ENCODE results near the gene PKMYT1.
"Not testable (repeated sequence)": the region's sequence is repeated elsewhere in the genome, so short reads cannot be mapped to it uniquely, and the experiment has no call there.

Gene PKMYT1

DNA sequence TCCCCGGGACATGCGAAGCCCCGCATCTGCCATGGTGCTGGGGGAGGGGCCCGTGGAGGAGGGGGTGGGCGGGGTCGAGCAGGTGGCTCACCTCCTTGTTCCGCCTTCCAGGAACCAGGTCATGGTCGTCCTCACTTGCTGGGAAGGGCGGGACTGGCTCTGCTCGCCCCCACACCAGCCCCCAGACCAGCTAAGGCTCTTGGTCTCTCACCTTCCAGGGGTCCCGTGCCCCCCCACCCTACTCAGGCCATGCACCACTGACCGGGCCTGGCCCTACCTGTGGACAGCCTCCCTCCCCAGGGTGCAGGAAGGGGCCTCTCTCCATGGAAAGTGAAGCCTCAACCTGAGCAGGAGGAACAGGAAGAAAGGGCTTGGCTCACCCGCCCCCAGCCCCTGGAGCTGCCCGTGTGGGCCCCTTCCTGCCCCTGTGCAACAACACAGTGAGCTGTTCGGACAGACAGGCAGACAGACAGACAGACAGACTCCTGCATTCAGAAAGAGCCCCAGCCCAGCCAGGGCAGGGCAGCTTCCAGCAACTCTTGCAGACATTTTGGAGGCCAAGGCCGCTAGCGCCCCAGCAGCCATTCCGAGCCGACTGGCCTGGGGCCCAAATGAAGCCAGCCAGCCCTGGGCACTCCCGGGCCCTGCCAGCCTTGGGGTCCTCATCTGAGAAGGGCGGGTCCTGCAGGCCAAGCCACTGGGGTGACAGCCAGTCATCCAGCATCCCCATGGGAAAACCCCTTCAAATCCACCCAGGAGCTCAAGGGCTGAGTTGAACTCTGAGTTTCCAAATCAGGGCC, 24.3 kb downstream of the PKMYT1 start:
- DNase-seq: no peak

DNA sequence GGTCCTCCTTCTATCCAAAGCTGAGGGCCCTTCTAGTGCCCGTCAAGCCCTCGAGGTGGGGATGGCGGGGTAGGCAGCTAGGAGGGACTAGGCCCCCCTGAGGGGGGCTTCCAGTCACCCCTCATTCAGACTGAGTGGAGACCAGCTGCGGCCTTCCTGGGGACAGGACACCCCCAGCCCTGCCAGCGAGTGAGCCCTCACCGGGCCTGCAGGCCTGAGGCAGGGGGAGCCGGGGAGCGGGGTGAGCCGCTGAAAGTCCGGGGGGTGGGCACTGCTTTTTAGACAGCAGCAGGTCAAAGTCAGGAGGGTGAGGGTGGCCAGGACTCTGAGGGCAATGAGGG, 24.8 kb downstream of the PKMYT1 start:
- DNase-seq: no peak

- no peak for DNase-seq
Observed at GRCh38 chr16:2954656-2955381, 25.4 kb downstream of the PKMYT1 start.

DNA sequence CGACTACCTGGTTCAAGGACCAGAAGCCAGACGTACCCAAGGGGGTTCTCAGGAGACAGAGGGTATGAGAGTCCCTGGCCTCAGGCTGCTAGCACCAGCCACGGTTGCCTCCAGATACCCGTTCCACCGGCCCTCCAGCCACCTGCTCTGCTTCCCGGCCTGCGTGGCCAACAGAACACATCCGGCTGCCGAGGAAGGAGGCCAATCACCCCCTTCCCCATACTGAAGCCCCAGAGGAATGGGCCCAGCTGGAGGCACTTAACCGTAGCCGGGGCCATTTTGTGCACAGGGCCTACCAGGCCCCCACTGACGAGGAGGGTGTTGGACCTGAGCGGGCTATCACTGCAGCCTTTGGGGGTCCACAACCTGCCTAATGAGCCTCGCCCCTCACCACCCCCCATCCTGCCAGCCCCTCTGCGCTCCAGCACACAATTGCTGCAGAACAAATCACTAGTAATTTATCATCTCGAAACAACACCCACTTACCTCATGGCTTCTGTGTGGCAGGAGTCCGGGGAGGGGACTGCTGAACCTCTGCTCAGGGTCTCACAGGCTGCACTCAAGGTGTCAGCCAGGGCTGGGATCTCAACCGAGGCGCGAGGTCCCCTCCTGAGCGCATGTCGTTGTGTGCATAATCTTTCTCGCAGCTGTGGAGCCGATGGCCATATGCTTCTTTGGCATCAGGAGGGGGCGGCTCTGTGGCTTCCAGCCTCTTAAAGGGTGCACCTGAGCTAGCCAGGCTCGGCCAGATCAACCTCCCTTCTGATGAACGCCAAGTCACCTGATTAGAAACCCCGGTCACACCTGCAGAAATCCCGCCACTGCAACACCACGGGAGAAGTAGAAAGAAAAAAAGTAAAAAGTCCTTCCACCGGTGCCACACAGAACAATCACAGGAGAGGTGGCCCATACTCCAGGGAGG, 26.3 kb downstream of the PKMYT1 start:
- peak; percentile 18 for DNase-seq

- DNase-seq: no peak
Observed at GRCh38 chr16:2952679-2953078, 27.6 kb downstream of the PKMYT1 start.

GRCh38 chr16:2950773-2951172, 29.5 kb downstream of the PKMYT1 start:
- DNase-seq: no peak

GRCh38 chr16:2950353-2950724, 29.9 kb downstream of the PKMYT1 start:
- no peak for DNase-seq

DNA sequence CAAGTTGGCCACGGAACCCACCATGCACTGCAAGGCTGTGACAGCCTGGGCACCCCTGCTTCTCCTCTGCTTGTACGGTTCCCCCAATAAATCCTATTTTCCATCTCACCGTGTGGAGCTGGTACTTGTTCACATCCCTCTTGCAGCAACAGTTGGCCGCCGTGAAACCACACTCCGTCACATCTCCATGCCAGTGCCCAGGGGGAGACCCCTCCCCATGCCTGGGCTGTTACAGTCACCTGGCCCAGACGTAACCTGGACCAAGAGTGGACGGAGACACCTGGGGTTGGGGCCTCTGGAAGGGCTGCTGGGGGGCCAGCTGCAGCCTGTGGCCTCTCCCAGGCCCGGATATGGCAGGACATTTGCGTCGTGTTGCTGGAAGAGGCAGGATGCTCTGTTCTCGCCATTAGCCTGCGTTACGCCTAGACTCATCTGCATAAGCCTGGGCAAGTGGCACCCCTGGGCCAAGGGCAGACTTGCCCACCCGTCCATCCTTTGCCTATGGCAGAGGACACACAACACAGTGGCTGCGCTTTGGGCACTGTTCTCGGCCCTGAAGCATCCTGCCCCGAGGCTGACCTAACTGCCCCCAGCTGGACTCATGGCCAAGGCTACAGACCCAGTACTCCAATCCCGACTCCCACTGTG, 30.4 kb downstream of the PKMYT1 start:
- no peak for DNase-seq

GRCh38 chr16:2948807-2949704, 31.2 kb downstream of the PKMYT1 start:
- DNase-seq: no peak

- no peak for DNase-seq
Observed at GRCh38 chr16:2946649-2947048, 33.6 kb downstream of the PKMYT1 start.

DNA sequence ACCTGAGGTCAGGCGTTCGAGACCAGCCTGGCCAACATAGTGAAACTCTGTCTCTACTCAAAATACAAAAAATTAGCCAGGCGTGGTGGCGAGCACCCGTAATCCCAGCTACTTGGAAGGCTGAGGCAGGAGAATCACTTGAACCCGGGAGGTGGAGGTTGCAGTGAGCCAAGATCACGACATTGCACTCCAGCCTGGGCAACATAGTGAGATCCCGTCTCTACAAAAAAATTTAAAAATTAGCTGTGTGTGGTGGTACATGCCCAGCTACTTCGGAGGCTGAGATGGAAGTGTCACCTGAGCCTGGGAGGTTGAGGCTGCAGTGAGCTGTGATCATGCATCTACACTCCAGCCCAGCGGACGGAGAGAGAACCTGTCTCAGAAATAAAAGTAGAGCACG, 36.5 kb downstream of the PKMYT1 start:
- DNase-seq: not testable (repeated sequence)

DNA sequence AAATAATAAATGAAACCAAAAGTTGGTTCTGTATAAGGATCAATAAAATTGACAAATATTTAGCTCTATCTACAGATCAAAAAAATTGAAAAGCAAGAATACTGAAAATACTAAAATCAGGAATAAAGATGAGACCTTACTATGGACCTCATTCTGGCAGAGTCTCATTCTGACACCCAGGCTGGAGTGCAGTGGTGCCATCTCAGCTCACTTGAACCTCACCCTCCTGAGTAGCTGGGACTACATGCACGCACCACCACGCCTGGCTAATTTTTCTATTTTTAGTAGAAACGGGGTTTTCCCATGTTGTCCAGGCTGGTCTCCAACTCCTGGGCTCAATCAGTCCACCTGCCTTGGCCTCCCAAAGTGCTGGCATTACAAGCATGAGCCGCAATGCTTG, 38.2 kb downstream of the PKMYT1 start:
- no peak for DNase-seq

DNA sequence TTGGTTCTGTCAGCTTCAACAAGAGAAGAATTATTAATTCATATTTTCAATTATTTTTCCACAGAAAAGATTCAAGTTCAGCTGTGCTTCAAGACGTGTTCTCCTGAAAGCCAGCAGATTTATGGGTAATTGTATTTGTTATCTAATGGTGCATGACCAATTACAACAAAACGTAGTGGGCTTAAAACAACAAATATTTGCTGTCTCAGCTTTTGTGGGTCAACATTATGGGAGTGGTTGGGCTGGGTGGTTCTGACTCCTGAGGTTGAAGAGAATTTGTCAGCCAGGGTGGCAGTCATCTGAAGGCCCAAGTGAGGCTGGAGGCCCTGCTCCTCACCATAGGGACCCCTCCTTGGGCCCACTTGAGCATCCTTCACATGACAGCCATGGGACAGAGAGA, 40.3 kb downstream of the PKMYT1 start:
- no peak for DNase-seq

- no peak for DNase-seq
Observed at GRCh38 chr16:2938206-2938605, 42.0 kb downstream of the PKMYT1 start.

- DNase-seq: no peak
Observed at GRCh38 chr16:2937170-2937569, 43.1 kb downstream of the PKMYT1 start.

DNA sequence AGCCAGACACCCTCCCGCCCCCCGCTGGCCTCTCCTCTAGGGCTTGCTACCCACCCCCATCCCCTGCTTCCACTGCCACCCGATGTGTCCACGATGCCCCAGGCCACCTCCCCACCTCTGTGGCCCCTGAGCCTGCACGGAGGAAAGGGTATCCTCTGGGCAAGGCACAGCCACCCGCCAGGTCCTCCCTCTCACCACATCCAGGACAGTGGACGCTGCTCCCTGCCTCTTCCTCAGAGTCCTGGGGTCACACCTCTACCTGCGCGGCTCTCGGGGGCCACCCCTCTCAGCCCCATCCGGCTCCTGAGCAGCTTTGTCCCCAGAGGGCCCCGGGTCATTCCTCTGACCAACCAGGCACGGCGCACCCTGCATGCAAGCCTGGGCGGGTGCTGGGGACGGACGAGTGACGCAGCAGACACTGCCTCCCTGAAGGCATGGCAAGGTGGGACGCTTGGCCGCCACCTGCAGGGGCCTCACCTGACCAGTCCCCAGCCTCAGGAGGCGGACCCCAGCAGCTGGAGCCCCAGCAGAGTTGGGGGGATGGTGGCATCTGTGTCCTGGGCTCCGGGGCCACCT, 43.7 kb downstream of the PKMYT1 start:
- no peak for DNase-seq

- DNase-seq: no peak
Observed at GRCh38 chr16:2934450-2934849, 45.8 kb downstream of the PKMYT1 start.

DNA sequence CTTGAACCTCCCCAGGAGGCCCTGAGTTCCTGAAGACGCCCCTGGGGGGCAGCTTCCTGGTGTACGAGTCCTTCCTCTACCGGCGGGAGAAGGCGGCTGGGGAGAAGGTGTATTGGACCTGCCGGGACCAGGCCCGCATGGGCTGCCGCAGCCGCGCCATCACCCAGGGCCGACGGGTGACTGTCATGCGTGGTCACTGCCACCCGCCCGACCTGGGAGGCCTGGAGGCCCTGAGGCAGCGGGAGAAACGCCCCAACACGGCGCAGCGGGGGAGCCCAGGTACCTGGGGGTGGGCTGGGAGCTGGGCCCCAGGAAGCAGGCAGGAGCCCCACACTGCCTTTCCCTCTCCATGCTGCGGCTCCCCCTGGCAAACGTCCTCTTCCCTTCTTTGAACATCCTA, 46.5 kb downstream of the PKMYT1 start:
- no peak for DNase-seq

DNA sequence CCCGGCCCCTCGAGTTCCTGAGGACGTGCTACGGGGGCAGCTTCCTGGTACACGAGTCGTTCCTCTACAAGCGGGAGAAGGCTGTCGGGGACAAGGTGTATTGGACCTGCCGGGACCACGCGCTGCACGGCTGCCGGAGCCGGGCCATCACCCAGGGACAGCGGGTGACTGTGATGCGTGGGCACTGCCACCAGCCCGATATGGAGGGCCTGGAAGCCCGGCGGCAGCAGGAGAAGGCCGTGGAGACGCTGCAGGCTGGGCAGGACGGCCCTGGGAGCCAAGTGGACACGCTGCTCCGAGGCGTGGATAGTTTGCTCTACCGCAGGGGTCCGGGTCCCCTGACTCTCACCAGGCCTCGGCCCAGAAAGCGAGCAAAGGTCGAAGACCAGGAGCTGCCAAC, 47.1 kb downstream of the PKMYT1 start:
- DNase-seq: no peak

GRCh38 chr16:2931231-2931914, 48.9 kb downstream of the PKMYT1 start:
- DNase-seq: not testable (repeated sequence)

DNA sequence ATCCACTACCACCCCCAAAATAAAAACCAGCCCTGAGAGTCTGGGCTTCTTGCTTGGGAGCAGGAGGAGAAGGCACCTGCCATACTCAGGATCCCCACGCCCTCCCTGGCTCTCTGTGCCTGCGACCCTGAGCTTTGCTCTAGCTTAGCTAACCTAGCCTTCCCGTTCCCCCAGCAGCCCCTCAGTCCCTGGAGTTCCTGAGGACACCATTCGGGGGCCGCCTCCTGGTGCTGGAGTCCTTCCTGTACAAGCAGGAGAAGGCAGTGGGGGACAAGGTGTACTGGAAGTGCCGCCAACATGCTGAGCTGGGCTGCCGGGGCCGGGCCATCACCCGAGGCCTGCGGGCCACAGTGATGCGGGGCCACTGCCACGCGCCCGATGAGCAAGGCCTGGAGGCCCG, 50.0 kb downstream of the PKMYT1 start:
- DNase-seq: no peak

All from NCI-H1694 (cell line).